Gastrocnemius medialis (tissue), 4 donors: ENCODE results near the gene NTN3. TPM values are rescaled to one million over a fixed set of nuclear protein-coding genes. Genes with fewer than 3 reads are reported as not detected.

ENCODE experiments used
- ATAC-seq, 2 donors: fragments of 150-250 bp; one replicate each; pipeline ENCODE4 v1.9.1; 2016
- DNase-seq, 2 donors: peaks; one replicate each; pipeline ENCODE4 v3.0.0-alpha.2; 2019
- H3K27ac ChIP-seq, 4 donors: fragments of 200-600 bp; sonication (generic); 1 replicate in 1 of 4; 2 replicates in 3 of 4; pipeline ENCODE4 v1.5.1; 2016 to 2018; ENCODE audit warnings: mild to moderate bottlenecking in 2 of 4, moderate library complexity in 1 of 4
- H3K27me3 ChIP-seq, 3 donors: fragments of 200-600 bp; sonication (generic) in 2 of 3; 1 replicate in 1 of 3; 2 replicates in 2 of 3; pipeline versions ENCODE4 v1.5.1 to v1.6.0; 2016 to 2019; ENCODE audit warnings: mild to moderate bottlenecking in 1 of 3, moderate library complexity in 1 of 3
- H3K36me3 ChIP-seq, 2 donors: fragments of 200-600 bp; sonication (generic) in 1 of 2; one replicate each; pipeline ENCODE4 v1.5.1; 2017 to 2018
- H3K4me1 ChIP-seq, 2 donors: fragments of 200-600 bp; sonication (generic) in 1 of 2; one replicate each; pipeline ENCODE4 v1.5.1; 2016 to 2017; ENCODE audit warnings: mild to moderate bottlenecking in 2 of 2
- H3K4me3 ChIP-seq, 4 donors: fragments of 200-600 bp; sonication (generic) in 3 of 4; 1 replicate in 1 of 4; 2 replicates in 3 of 4; pipeline ENCODE4 v1.5.1; 2016 to 2019; ENCODE audit warnings: mild to moderate bottlenecking in 2 of 4
- H3K9me3 ChIP-seq, 3 donors: fragments of 200-600 bp; sonication (generic) in 2 of 3; 1 replicate in 1 of 3; 2 replicates in 2 of 3; pipeline ENCODE4 v1.5.1; 2016 to 2019
- CTCF ChIP-seq, 5 experiments: fragments of 450-650 bp in 3 of 5; fragments of 200-600 bp in 2 of 5; sonication (generic) in 2 of 5; IDR thresholded peaks in 4 of 5; conservative IDR thresholded peaks in 1 of 5; 1 replicate in 4 of 5; 2 replicates in 1 of 5; pipeline ENCODE4 v1.5.1; 2016 to 2019; ENCODE audit warnings: antibody characterized with exemption in 5 of 5, mild to moderate bottlenecking in 3 of 5, moderate library complexity in 3 of 5
- POLR2A ChIP-seq, 2 donors: fragments of 450-650 bp; IDR thresholded peaks; one replicate each; pipeline ENCODE4 v1.6.1; 2017; ENCODE audit warnings: antibody characterized with exemption in 2 of 2, mild to moderate bottlenecking in 2 of 2, moderate library complexity in 2 of 2
- in situ Hi-C, 4 donors: fragments of 200-750 bp; cut with MboI; loops; one replicate each; pipeline versions ENCODE4 v1.15.0 to v1.8.0; 2017; ENCODE audit warnings: low sequenced_read_pairs in 4 of 4
- intact Hi-C: fragments of 100-400 bp; cut with DNase I; formaldehyde crosslinking; loops from one replicate; pipeline ENCODE4 v1.15.1; 2023; ENCODE audit warnings: low total_unique reads
- total RNA-seq, 4 donors: library from RNA; depleted of rRNA; stranded (reverse); fragments of >200 nt; gene quantifications; one replicate each; pipeline versions ENCODE4 v1.1.0 to v1.2.3, GENCODE V29; 2016

Gene NTN3
- total RNA-seq, 4 donors from 2014 or later, result not detected

DNA sequence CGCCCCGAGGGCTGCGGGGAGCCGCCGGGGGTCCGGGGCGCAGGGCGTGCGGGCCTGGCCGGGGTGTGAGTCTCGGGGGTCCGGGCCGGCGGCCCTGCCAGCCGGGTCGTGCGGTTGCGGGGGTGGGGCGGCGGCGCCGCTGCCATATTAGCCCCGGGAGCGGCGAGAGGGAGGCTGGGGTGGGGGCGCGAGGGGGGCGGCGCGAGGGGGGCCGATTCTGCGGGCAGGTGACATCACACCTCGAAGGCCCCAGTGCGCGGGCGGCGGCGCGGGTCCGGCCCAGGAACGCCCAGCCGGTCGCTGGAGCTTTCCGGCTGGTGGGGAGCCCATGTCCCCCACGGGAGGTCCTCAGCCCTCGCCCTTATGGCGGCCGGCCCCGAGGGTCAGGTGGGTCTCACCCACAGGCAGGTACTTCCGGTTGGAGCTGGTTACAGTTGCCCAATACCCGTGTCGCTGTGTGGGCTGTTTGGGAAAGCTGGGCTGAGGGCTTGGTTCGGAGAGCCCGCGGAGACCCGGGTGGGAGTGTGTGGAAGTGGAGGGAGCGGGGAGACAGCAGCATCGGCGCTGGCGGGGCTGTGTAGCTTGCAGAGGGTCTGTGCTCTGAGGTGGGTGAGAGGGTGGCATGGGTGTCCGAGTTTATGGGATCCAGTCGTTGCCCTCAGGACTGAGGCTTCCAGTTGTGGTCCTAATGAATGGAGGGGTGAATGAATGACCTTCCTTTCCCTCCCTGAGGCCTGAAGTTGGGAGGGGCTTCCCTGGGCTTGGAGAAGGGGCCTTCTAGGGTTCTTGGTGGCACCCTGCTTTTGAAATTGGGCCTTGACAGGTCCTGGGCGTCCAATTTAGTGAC, 43.5 kb downstream of the NTN3 start:
- peak in 1 of 2 donors; percentile 15 for ATAC-seq

GRCh38 chr16:2515180-2515851, 44.2 kb downstream of the NTN3 start:
- Histone ChIP-seq H3K4me1 (peaks cover 55 to 61% of the 10 kb centered on the region in 2 donors), H3K4me3 (peak overlapping the region; percentile 83 to 100 (median 88)), H3K27ac (peak overlapping the region; percentile 98 to 100 (median 98)), H3K36me3 (no peaks in the 10 kb centered on the region), H3K27me3 (no peaks in the 10 kb centered on the region), H3K9me3 (no peaks in the 10 kb centered on the region)
- intact Hi-C loops, result loop anchor here (10.0 kb wide), 1 partner anchor 251 kb away; the partner anchor contains the start of gene RNPS1
- ATAC-seq, result no peak
- in situ Hi-C loops, result no loop called here
- no peak for DNase-seq
- no peak for TF ChIP-seq CTCF (IDR thresholded peaks at IDR 0.05 in 4 of 5, conservative IDR thresholded peaks at IDR 0.05 in 1 of 5)
- no peak for TF ChIP-seq POLR2A (IDR thresholded peaks at IDR 0.05)

More for the DNA sequence above, 43.5 kb downstream of the NTN3 start:
- intact Hi-C loops (loop anchor here (10.0 kb wide), 1 partner anchor 250 kb away; the partner anchor contains the start of gene RNPS1), in situ Hi-C loops (no loop called here)
- TF ChIP-seq CTCF (IDR thresholded peaks at IDR 0.05 in 4 of 5, conservative IDR thresholded peaks at IDR 0.05 in 1 of 5) (no peak), POLR2A (IDR thresholded peaks at IDR 0.05) (peak; percentile 3 to 28)
- H3K4me1 ChIP-seq, result peaks cover 53 to 57% of the 10 kb centered on the region in 2 donors
- H3K27me3 ChIP-seq, result no peaks in the 10 kb centered on the region
- no peaks in the 10 kb centered on the region for H3K9me3 ChIP-seq
- H3K4me3 ChIP-seq, result peak overlapping the region; percentile 83 to 100 (median 88)
- H3K27ac ChIP-seq, result peak overlapping the region; percentile 98 to 100 (median 98)
- DNase-seq, result peak in 1 of 2 donors; percentile 56
- H3K36me3 ChIP-seq, result no peaks in the 10 kb centered on the region

- Histone ChIP-seq H3K27ac (peak overlapping the region; percentile 98 to 100 (median 98)), H3K36me3 (no peaks in the 10 kb centered on the region), H3K27me3 (no peaks in the 10 kb centered on the region), H3K4me1 (peaks cover 64 to 70% of the 10 kb centered on the region in 2 donors), H3K4me3 (peak overlapping the region; percentile 5 to 88 (median 53)), H3K9me3 (no peaks in the 10 kb centered on the region)
- ATAC-seq, result no peak
- DNase-seq, result no peak
- in situ Hi-C loops (no loop called here), intact Hi-C loops (loop anchor here (10.0 kb wide), 1 partner anchor 252 kb away; the partner anchor contains the start of gene RNPS1)
- TF ChIP-seq CTCF (IDR thresholded peaks at IDR 0.05 in 4 of 5, conservative IDR thresholded peaks at IDR 0.05 in 1 of 5) (no peak), POLR2A (IDR thresholded peaks at IDR 0.05) (no peak)
Measured at GRCh38 chr16:2516391-2517240, 45.5 kb downstream of the NTN3 start.

DNA sequence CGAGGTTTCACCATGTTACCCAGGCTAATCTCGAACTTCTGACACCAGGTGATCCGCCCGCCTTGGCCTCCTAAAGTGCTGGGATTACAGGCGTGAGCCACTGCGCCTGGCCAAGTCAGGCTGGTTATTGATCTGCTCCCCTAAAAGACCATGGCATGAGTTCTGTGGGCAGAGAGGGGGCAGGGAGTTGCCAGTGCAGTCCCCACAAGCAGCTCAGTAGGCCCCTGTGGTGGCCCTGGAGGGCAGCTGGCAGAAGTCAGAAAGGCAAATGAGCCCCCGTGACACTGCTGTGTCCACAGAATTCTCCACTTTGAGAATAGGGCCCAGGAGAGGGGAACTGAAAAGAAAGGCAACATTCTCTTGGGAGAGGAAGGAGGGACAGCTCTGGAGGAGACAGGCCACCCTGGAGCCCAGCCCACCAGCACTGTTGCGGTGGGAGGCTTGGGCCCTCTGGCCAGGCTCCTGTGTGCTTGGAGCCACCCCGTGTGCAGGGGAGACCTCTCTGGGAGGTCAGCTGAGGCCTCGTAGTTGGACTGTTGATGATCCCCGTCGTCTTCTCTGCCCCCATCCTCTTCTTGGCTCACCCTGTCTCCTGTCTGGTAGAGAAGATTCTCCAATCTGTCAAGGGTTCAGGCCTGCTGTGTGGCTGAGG, 47.0 kb downstream of the NTN3 start:
- in situ Hi-C loops (no loop called here), intact Hi-C loops (loop anchor here (10.0 kb wide), 1 partner anchor 253 kb away; the partner anchor contains the start of gene RNPS1)
- Histone ChIP-seq H3K9me3 (no peaks in the 10 kb centered on the region), H3K27ac (peak overlapping the region; percentile 98 to 100 (median 98)), H3K27me3 (no peaks in the 10 kb centered on the region), H3K4me1 (peaks cover 60 to 65% of the 10 kb centered on the region in 2 donors), H3K4me3 (no peak overlapping the region), H3K36me3 (no peaks in the 10 kb centered on the region)
- TF ChIP-seq POLR2A (IDR thresholded peaks at IDR 0.05) (no peak), CTCF (IDR thresholded peaks at IDR 0.05 in 4 of 5, conservative IDR thresholded peaks at IDR 0.05 in 1 of 5) (no peak)
- DNase-seq (no peak), ATAC-seq (no peak)
